ENCODE data around the gene EIF1AY. TPM values are rescaled to one million over a fixed set of nuclear protein-coding genes. Genes with fewer than 3 reads are reported as not detected.

The EIF1AY gene
- total and polyA plus RNA-seq, 4 donors = 16.1 to 50.8 TPM; not detected in 2

GRCh38 chrY:20538186-20538585 is 37.4 kb upstream of the EIF1AY start (continued):
- TF ChIP-seq, protein P1, sequence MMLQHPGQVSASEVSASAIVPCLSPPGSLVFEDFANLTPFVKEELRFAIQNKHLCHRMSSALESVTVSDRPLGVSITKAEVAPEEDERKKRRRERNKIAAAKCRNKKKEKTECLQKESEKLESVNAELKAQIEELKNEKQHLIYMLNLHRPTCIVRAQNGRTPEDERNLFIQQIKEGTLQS (IDR thresholded peaks at IDR 0.05) = no peak
- no peak for TF ChIP-seq RXRA (IDR thresholded peaks at IDR 0.05)

DNA sequence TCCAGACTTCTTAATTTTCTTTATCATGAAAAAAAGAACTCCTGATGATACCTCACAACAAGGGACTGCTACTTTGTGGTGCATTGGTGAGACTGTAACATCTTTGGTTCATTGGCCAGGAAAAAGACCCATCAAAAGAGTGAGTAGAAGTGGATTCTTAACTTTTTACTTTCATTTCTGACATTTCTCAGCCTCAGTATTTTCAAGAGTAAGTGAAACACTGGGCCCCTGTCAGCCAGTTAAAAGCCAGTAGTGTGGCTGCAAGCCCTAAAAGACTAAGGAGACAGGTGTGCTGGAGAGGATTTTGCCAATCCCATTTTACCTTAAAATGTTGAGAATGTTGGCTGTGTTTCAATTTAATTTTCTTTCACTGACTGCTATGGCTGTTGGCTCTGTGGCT is 36.6 kb upstream of the EIF1AY start:
- no peak for DNase-seq (ENCODE audit: low spot score)
- H3K9ac ChIP-seq (ENCODE audit: low read depth in 1 of 2, low read length in 2 of 2) = no peak overlapping the region
- no peaks in the 10 kb centered on the region for H3K9me3 ChIP-seq (ENCODE audit: control insufficient read depth in 4 of 4, low read length in 3 of 4)
- no peaks in the 10 kb centered on the region for H3K27me3 ChIP-seq (ENCODE audit: control insufficient read depth in 4 of 4, insufficient read depth in 4 of 4, low read length in 3 of 4)
- H3K27ac ChIP-seq (ENCODE audit: low read depth in 1 of 2, low read length in 2 of 2) = no peak overlapping the region
- H3K36me3 ChIP-seq (ENCODE audit: control insufficient read depth in 4 of 4, insufficient read depth in 3 of 4, low read depth in 1 of 4, low read length in 3 of 4) = no peaks in the 10 kb centered on the region
- TF ChIP-seq RAD21 (IDR thresholded peaks at IDR 0.05) = no peak
- TF ChIP-seq, protein P2, sequence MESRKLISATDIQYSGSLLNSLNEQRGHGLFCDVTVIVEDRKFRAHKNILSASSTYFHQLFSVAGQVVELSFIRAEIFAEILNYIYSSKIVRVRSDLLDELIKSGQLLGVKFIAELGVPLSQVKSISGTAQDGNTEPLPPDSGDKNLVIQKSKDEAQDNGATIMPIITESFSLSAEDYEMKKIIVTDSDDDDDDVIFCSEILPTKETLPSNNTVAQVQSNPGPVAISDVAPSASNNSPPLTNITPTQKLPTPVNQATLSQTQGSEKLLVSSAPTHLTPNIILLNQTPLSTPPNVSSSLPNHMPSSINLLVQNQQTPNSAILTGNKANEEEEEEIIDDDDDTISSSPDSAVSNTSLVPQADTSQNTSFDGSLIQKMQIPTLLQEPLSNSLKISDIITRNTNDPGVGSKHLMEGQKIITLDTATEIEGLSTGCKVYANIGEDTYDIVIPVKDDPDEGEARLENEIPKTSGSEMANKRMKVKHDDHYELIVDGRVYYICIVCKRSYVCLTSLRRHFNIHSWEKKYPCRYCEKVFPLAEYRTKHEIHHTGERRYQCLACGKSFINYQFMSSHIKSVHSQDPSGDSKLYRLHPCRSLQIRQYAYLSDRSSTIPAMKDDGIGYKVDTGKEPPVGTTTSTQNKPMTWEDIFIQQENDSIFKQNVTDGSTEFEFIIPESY (IDR thresholded peaks at IDR 0.05) = no peak
- no peak for TF ChIP-seq SP1 (IDR thresholded peaks at IDR 0.05)
- TF ChIP-seq EGR1 (IDR thresholded peaks at IDR 0.05; ENCODE audit: low read depth in 2 of 2) = no peak
- H3K4me3 ChIP-seq (ENCODE audit: low read depth in 1 of 3, low read length in 3 of 3) = no peak overlapping the region
- H3K4me1 ChIP-seq (ENCODE audit: control insufficient read depth in 4 of 4, insufficient read depth in 4 of 4, low read length in 3 of 4) = no peaks in the 10 kb centered on the region

DNA sequence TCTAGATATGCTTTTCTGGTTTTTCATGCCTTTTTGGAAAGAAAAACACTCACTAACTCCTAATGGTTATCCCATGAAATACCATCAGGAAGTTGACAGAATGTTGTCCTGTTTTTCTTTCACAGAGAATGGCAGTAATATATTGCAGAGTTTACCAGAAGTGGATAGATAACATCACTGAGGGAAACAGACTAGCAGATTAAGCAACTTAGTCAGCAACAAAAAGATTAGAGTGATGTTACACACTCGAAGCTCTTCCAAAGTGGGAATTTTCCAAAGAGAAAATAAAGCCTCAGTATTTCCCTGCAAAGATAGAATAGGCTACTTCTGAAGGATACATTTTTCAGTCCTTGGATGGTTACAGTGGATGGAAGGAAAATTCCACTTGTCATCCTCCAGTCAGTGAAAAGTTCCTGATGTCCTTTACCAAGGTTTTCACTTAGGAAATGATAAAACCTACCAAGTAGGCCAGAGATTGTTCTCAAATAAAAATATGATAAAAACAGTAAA is 31.1 kb upstream of the EIF1AY start:
- no peak overlapping the region for H3K9ac ChIP-seq (ENCODE audit: low read depth in 1 of 2, low read length in 2 of 2)
- H3K9me3 ChIP-seq (ENCODE audit: control insufficient read depth in 4 of 4, low read length in 3 of 4) = peaks cover 0 to 2% (median 0%) of the 10 kb centered on the region in 4 donors
- 71% methylated on average over 1 of the region's 1 CpG for WGBS
- no peaks in the 10 kb centered on the region for H3K36me3 ChIP-seq (ENCODE audit: control insufficient read depth in 4 of 4, insufficient read depth in 3 of 4, low read depth in 1 of 4, low read length in 3 of 4)
- no peak for DNase-seq (ENCODE audit: low spot score)
- no peak overlapping the region for H3K27ac ChIP-seq (ENCODE audit: low read depth in 1 of 2, low read length in 2 of 2)
- no peak overlapping the region for H3K4me3 ChIP-seq (ENCODE audit: low read depth in 1 of 3, low read length in 3 of 3)
- TF ChIP-seq EGR1 (IDR thresholded peaks at IDR 0.05; ENCODE audit: low read depth in 2 of 2) (no peak), SP1 (IDR thresholded peaks at IDR 0.05) (no peak), RXRA (IDR thresholded peaks at IDR 0.05) (no peak), TAF1 (conservative IDR thresholded peaks at IDR 0.05) (no peak), JUND (IDR thresholded peaks at IDR 0.05) (no peak), FOXA1 (IDR thresholded peaks at IDR 0.05) (no peak), GABPA (IDR thresholded peaks at IDR 0.05 in 1 of 2, conservative IDR thresholded peaks at IDR 0.05 in 1 of 2) (no peak), MAX (IDR thresholded peaks at IDR 0.05) (no peak), YY1 (IDR thresholded peaks at IDR 0.05) (no peak), NR2F2 (IDR thresholded peaks at IDR 0.05) (no peak), HNF4G (IDR thresholded peaks at IDR 0.05) (no peak), CTCF (IDR thresholded peaks at IDR 0.05; ENCODE audit: low read depth, low read length, missing input control) (no peak), RAD21 (IDR thresholded peaks at IDR 0.05) (no peak)
- TF ChIP-seq, protein P3, sequence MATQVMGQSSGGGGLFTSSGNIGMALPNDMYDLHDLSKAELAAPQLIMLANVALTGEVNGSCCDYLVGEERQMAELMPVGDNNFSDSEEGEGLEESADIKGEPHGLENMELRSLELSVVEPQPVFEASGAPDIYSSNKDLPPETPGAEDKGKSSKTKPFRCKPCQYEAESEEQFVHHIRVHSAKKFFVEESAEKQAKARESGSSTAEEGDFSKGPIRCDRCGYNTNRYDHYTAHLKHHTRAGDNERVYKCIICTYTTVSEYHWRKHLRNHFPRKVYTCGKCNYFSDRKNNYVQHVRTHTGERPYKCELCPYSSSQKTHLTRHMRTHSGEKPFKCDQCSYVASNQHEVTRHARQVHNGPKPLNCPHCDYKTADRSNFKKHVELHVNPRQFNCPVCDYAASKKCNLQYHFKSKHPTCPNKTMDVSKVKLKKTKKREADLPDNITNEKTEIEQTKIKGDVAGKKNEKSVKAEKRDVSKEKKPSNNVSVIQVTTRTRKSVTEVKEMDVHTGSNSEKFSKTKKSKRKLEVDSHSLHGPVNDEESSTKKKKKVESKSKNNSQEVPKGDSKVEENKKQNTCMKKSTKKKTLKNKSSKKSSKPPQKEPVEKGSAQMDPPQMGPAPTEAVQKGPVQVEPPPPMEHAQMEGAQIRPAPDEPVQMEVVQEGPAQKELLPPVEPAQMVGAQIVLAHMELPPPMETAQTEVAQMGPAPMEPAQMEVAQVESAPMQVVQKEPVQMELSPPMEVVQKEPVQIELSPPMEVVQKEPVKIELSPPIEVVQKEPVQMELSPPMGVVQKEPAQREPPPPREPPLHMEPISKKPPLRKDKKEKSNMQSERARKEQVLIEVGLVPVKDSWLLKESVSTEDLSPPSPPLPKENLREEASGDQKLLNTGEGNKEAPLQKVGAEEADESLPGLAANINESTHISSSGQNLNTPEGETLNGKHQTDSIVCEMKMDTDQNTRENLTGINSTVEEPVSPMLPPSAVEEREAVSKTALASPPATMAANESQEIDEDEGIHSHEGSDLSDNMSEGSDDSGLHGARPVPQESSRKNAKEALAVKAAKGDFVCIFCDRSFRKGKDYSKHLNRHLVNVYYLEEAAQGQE (IDR thresholded peaks at IDR 0.05) = no peak
- TF ChIP-seq, protein P2 (IDR thresholded peaks at IDR 0.05) = no peak
- H3K27me3 ChIP-seq (ENCODE audit: control insufficient read depth in 4 of 4, insufficient read depth in 4 of 4, low read length in 3 of 4) = no peaks in the 10 kb centered on the region
- H3K4me1 ChIP-seq (ENCODE audit: control insufficient read depth in 4 of 4, insufficient read depth in 4 of 4, low read length in 3 of 4) = no peaks in the 10 kb centered on the region
